Tibial artery (tissue), 4 donors: ENCODE results near the gene KRT28.
"Not testable (repeated sequence)": the region's sequence is repeated elsewhere in the genome, so short reads cannot be mapped to it uniquely, and the experiment has no call there.

Source experiments
- DNase-seq, 2 donors: peaks; one replicate each; pipeline ENCODE4 v3.0.0-alpha.2; 2019
- H3K27ac ChIP-seq, 2 donors: fragments of 200-600 bp; sonication (generic) in 1 of 2; 1 replicate in 1 of 2; 2 replicates in 1 of 2; pipeline ENCODE4 v1.5.1; 2018 to 2019; ENCODE audit warnings: mild to moderate bottlenecking in 1 of 2
- H3K27me3 ChIP-seq, 2 donors: fragments of 200-600 bp; sonication (generic) in 1 of 2; one replicate each; pipeline versions ENCODE4 v1.5.1 to v1.6.0; 2016 to 2019
- H3K36me3 ChIP-seq, 3 donors: fragments of 200-600 bp; sonication (generic) in 2 of 3; one replicate each; pipeline ENCODE4 v1.5.1; 2016 to 2019; ENCODE audit warnings: mild to moderate bottlenecking in 2 of 3
- H3K4me1 ChIP-seq, 4 donors: fragments of 200-600 bp; sonication (generic) in 2 of 4; 1 replicate in 3 of 4; 2 replicates in 1 of 4; pipeline ENCODE4 v1.5.1; 2016 to 2019
- H3K4me3 ChIP-seq, 2 donors: fragments of 200-600 bp; sonication (generic) in 1 of 2; 1 replicate in 1 of 2; 2 replicates in 1 of 2; pipeline ENCODE4 v1.5.1; 2018 to 2019; ENCODE audit warnings: mild to moderate bottlenecking in 2 of 2
- H3K9me3 ChIP-seq, 3 donors: fragments of 200-600 bp; sonication (generic) in 1 of 3; one replicate each; pipeline ENCODE4 v1.5.1; 2016 to 2019
- CTCF ChIP-seq, 2 experiments: fragments of 200-600 bp in 1 of 2; fragments of 450-650 bp in 1 of 2; IDR thresholded peaks; one replicate each; pipeline ENCODE4 v1.5.1; 2017 to 2019; ENCODE audit warnings: antibody characterized with exemption in 2 of 2, mild to moderate bottlenecking in 1 of 2, moderate library complexity in 1 of 2
- intact Hi-C: fragments of 100-400 bp; cut with DNase I; formaldehyde crosslinking; loops from one replicate; pipeline ENCODE4 v1.15.0; 2023; ENCODE audit warnings: low total_unique reads

The KRT28 gene

GRCh38 chr17:40750391-40750790, 49.4 kb downstream of the KRT28 start:
- no peak overlapping the region for H3K27ac ChIP-seq
- intact Hi-C loops = no loop called here
- no peak overlapping the region for H3K4me3 ChIP-seq
- peaks cover 0 to 23% of the 10 kb centered on the region in 2 donors for H3K27me3 ChIP-seq
- no peak for TF ChIP-seq CTCF (IDR thresholded peaks at IDR 0.05)
- no peaks in the 10 kb centered on the region for H3K36me3 ChIP-seq
- H3K4me1 ChIP-seq = no peaks in the 10 kb centered on the region
- DNase-seq = no peak
- H3K9me3 ChIP-seq = no peaks in the 10 kb centered on the region

- H3K4me3 ChIP-seq, H3K4me1 ChIP-seq, H3K36me3 ChIP-seq, H3K9me3 ChIP-seq, DNase-seq, H3K27ac ChIP-seq, intact Hi-C loops: not testable (repeated sequence)
- H3K27me3 ChIP-seq = peaks cover 0 to 25% of the 10 kb centered on the region in 2 donors
These were observed 51.1 kb downstream of the KRT28 start for GRCh38 chr17:40748666-40749065.
